HepG2 (cell line): ENCODE data around the gene CYB5A. TPM values are rescaled to one million over a fixed set of nuclear protein-coding genes. Genes with fewer than 3 reads are reported as not detected.

ENCODE experiments used
- ATF2 ChIP-seq: sonication (generic); formaldehyde crosslinking; IDR thresholded peaks from 2 replicates; pipeline ENCODE4 v1.4.0; 2020; ENCODE audit warnings: missing genetic modification reagents
- DZIP1 ChIP-seq: sonication (generic); formaldehyde crosslinking; IDR thresholded peaks from 2 replicates; pipeline ENCODE4 v1.5.0; 2020; ENCODE audit warnings: mild to moderate bottlenecking, missing genetic modification reagents
- GLI4 ChIP-seq: sonication (generic); formaldehyde crosslinking; IDR thresholded peaks from 2 replicates; pipeline ENCODE4 v1.5.1; 2020; ENCODE audit warnings: missing genetic modification reagents, mild to moderate bottlenecking, moderate library complexity, borderline replicate concordance
- HDAC1 ChIP-seq: sonication (generic); formaldehyde crosslinking; IDR thresholded peaks from 2 replicates; pipeline ENCODE4 v1.5.1; 2020; ENCODE audit warnings: mild to moderate bottlenecking, missing genetic modification reagents
- IRF2 ChIP-seq: IDR thresholded peaks from 2 replicates; pipeline ENCODE4 v1.6.1; 2018; ENCODE audit warnings: missing genetic modification reagents, missing compliant biosample characterization
- JUND ChIP-seq: sonication (generic); formaldehyde crosslinking; IDR thresholded peaks from 2 replicates; pipeline ENCODE4 v1.8.0; 2022; ENCODE audit warnings: mild to moderate bottlenecking, missing genetic modification reagents
- NONO ChIP-seq, 2 experiments: fragments of 450-650 bp in 1 of 2; sonication (generic) in 1 of 2; formaldehyde crosslinking in 1 of 2; IDR thresholded peaks in 1 of 2; conservative IDR thresholded peaks in 1 of 2; 2 replicates each; pipeline versions ENCODE4 v1.6.1 to v1.8.0; 2017 to 2022; ENCODE audit warnings: mild to moderate bottlenecking in 1 of 2, missing genetic modification reagents in 1 of 2, moderate library complexity in 1 of 2
- RXRB ChIP-seq: IDR thresholded peaks from 2 replicates; pipeline ENCODE4 v1.6.1; 2016; ENCODE audit warnings: borderline replicate concordance, missing genetic modification reagents, missing compliant biosample characterization
- SKIL ChIP-seq: sonication (generic); formaldehyde crosslinking; IDR thresholded peaks from 2 replicates; pipeline ENCODE4 v1.8.0; 2022; ENCODE audit warnings: missing genetic modification reagents, mild to moderate bottlenecking, moderate library complexity, borderline replicate concordance
- STAT5B ChIP-seq: sonication (generic); formaldehyde crosslinking; IDR thresholded peaks from 2 replicates; pipeline ENCODE4 v1.4.0; 2020; ENCODE audit warnings: missing genetic modification reagents
- TCF7 ChIP-seq: sonication (generic); IDR thresholded peaks from 2 replicates; pipeline ENCODE4 v1.6.1; 2016; ENCODE audit warnings: antibody characterized with exemption, low read depth
- TRIM24 ChIP-seq: sonication (generic); formaldehyde crosslinking; IDR thresholded peaks from 2 replicates; pipeline ENCODE4 v1.8.0; 2022; ENCODE audit warnings: mild to moderate bottlenecking, missing genetic modification reagents
- ZBTB20 ChIP-seq: sonication (generic); formaldehyde crosslinking; IDR thresholded peaks from 2 replicates; pipeline ENCODE4 v1.8.1; 2023; ENCODE audit warnings: missing genetic modification reagents, low read depth, mild to moderate bottlenecking, borderline replicate concordance
- ZBTB34 ChIP-seq: sonication (generic); formaldehyde crosslinking; IDR thresholded peaks from 2 replicates; pipeline ENCODE4 v1.8.0; 2022; ENCODE audit warnings: mild to moderate bottlenecking, missing genetic modification reagents
- ZNF12 ChIP-seq: sonication (generic); formaldehyde crosslinking; IDR thresholded peaks from 2 replicates; pipeline ENCODE4 v1.5.0; 2020; ENCODE audit warnings: missing genetic modification reagents
- ZNF253 ChIP-seq: sonication (generic); formaldehyde crosslinking; IDR thresholded peaks from 2 replicates; pipeline ENCODE4 v1.8.0; 2022; ENCODE audit warnings: mild to moderate bottlenecking, missing genetic modification reagents, borderline replicate concordance
- ZSCAN20 ChIP-seq: sonication (generic); formaldehyde crosslinking; IDR thresholded peaks from 2 replicates; pipeline ENCODE4 v1.4.0; 2020; ENCODE audit warnings: missing genetic modification reagents, mild to moderate bottlenecking, borderline replicate concordance
- polyA plus RNA-seq, 8 experiments: library from polyadenylated mRNA; depleted of rRNA in 3 of 8; stranded (reverse) in 7 of 8; unstranded in 1 of 8; fragments of >200 nt; fragmentation: Illumina TruSeq in 4 of 8; extraction: Trizol in 4 of 8; gene quantifications; 2 replicates each; pipeline versions ENCODE4 v1.2.1 to v1.2.3, GENCODE V29; 2011 to 2016; ENCODE audit warnings: low read depth in 4 of 8, missing spikeins in 1 of 8, mixed read lengths in 1 of 8; ENCODE audit not compliant: insufficient read depth in 1 of 8
- total RNA-seq, 5 experiments: library from RNA; depleted of rRNA; stranded (reverse); fragments of >200 nt; fragmentation: Illumina TruSeq; extraction: Trizol; gene quantifications; 2 replicates each; pipeline ENCODE4 v1.2.3, GENCODE V29; 2016; ENCODE audit warnings: low read depth in 1 of 5
- TF ChIP-seq, protein P1 (sequence below): sonication (generic); formaldehyde crosslinking; IDR thresholded peaks from 2 replicates; pipeline ENCODE4 v1.8.1; 2023; ENCODE audit warnings: missing genetic modification reagents, mild to moderate bottlenecking, borderline replicate concordance
- TF ChIP-seq, protein P2 (sequence below): sonication (generic); formaldehyde crosslinking; IDR thresholded peaks from 2 replicates; pipeline ENCODE4 v1.5.1; 2020; ENCODE audit warnings: missing genetic modification reagents, mild to moderate bottlenecking, borderline replicate concordance

CYB5A gene
- total and polyA plus RNA-seq, 2 of the 13 experiments (the other 11 are each of a cell fraction or from before 2014, with no cell fraction given): 215 to 356 TPM

DNA sequence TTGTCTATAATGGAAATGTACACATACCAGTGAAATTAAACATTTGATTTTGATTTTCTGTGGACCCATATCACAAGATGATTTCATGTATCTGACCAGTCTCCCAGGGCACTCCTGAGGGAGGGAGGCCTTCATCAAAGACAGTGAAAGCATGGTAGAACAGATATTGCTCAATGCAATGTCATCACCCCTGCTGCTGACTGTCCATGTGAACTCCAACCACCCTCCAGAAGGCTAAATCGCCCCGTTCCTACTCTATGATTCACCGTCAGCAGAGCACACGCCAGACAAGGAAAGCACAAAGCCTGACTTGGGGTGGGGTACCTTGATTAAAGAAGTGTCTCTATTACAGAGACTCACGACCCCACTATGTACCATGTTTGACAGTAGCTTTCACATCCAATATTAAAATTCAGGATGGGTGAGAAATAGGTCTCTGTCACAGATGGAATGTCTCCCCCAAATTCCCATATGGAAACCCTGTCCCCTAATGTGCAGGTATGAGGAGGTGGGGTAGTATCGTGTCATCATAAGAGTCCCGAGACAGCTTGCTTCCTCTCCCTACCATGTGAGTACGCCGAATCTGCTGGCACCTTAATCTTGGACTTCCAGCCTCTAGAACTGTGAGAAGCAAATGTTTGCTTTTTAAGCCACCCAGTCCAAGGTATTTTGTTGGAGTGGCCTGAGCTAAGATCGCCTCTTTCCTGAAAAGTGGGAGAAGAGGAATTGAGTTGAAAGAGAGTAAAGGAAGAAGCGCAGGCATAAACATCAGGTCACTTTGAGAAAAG, 42.4 kb downstream of the CYB5A start (continued):
- TF ChIP-seq ZBTB34 (CRISPR knock-in tag) (0 out of 2 replicates have a peak, but pooled peaks have one; percentile 41), STAT5B (no peak), TCF7 (peak; percentile 61), NONO (IDR thresholded peaks at IDR 0.05) (no peak), NONO (CRISPR knock-in tag; conservative IDR thresholded peaks at IDR 0.05) (peak; percentile 74), ZSCAN20 (CRISPR knock-in tag) (no peak), HDAC1 (CRISPR knock-in tag) (peak; percentile 37; the same call in 1 of the 2 replicates), JUND (CRISPR knock-in tag) (peak; percentile 59; the same call in 1 of the 2 replicates), RXRB (CRISPR knock-in tag) (peak; percentile 78), GLI4 (CRISPR knock-in tag) (no peak), ZBTB20 (no peak), ZNF12 (0 out of 2 replicates have a peak, but pooled peaks have one; percentile 54), ATF2 (CRISPR knock-in tag) (0 out of 2 replicates have a peak, but pooled peaks have one; percentile 56), IRF2 (CRISPR knock-in tag) (peak; percentile 72), SKIL (CRISPR knock-in tag) (0 out of 2 replicates have a peak, but pooled peaks have one; percentile 23), ZNF253 (CRISPR knock-in tag) (no peak), TRIM24 (CRISPR knock-in tag) (no peak), DZIP1 (no peak)
- TF ChIP-seq, protein P1, sequence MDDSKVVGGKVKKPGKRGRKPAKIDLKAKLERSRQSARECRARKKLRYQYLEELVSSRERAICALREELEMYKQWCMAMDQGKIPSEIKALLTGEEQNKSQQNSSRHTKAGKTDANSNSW (CRISPR knock-in tag): no peak
- TF ChIP-seq, protein P2, sequence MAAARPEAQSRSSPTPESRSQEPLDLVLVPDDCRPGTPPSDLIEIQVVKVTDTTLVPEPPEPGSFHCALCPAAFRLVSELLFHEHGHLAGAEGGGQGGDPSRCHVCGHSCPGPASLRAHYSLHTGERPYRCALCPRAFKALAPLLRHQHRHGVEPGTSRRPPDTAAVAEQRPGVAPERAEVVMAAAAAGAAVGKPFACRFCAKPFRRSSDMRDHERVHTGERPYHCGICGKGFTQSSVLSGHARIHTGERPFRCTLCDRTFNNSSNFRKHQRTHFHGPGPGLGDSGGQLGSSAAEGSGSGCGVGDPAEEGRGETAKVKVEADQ: peak; percentile 37; the same call in 1 of the 2 replicates
